GM12873 (cell line): ENCODE data around the gene STAT2.

Experiments used
- TF ChIP-seq, protein P1 (sequence below): IDR thresholded peaks from 2 replicates; pipeline ENCODE4 v1.5.1; 2012; ENCODE audit warnings: low read depth, mild to moderate bottlenecking, moderate library complexity, low read length, control low read depth; ENCODE audit not compliant: insufficient read depth; ENCODE audit errors: missing control alignments

The STAT2 gene

DNA sequence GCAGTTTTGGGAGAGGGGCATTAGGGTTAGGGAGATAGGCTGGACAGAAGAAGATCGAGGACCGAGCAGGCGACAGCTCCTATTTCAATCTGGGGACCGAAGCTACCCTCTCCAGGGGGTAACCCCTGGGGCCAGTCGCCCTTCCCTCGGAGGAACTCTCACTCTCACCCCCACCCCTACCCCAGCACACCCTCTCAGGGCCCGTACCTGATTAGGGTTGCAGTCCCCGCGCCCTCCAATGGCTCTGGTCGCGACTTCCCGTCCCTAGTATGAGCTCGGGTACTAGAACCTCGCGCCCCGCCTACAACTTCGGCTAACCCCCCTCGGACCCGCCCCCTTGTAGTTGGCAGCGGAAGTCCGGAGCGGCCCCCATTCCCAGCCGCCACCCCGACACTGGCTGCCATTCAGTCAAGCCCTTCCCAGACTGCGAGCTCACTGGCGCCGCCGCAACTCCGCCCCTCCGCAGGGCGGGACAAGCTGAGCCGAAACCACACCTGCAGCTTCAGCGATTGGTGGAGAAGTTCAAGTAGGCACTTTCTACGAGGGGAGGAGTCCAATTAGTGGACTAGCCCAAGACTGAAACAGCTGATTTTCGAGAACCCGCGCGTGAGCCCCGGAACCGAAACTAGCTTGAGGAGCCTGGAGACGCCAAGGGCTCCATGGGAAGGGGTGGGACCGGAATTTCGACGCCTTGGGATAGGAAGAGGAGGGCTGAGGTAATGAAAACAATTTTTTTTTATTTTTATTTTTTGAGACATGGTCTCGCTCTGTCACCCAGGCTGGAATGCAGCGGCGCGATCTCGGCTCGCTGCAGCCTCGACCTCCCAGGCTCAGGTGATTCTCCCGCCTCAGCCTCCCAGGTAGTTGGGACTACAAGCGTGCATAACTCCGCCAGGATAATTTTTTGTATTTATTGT lies at the start of gene STAT2:
Gene STAT2 (minus strand): TSS at position 257 of the 917 bp plus-strand sequence. CDS start 3,536 bp downstream, outside the sequence.
- TF ChIP-seq, protein P1, sequence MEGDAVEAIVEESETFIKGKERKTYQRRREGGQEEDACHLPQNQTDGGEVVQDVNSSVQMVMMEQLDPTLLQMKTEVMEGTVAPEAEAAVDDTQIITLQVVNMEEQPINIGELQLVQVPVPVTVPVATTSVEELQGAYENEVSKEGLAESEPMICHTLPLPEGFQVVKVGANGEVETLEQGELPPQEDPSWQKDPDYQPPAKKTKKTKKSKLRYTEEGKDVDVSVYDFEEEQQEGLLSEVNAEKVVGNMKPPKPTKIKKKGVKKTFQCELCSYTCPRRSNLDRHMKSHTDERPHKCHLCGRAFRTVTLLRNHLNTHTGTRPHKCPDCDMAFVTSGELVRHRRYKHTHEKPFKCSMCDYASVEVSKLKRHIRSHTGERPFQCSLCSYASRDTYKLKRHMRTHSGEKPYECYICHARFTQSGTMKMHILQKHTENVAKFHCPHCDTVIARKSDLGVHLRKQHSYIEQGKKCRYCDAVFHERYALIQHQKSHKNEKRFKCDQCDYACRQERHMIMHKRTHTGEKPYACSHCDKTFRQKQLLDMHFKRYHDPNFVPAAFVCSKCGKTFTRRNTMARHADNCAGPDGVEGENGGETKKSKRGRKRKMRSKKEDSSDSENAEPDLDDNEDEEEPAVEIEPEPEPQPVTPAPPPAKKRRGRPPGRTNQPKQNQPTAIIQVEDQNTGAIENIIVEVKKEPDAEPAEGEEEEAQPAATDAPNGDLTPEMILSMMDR = no peak

DNA sequence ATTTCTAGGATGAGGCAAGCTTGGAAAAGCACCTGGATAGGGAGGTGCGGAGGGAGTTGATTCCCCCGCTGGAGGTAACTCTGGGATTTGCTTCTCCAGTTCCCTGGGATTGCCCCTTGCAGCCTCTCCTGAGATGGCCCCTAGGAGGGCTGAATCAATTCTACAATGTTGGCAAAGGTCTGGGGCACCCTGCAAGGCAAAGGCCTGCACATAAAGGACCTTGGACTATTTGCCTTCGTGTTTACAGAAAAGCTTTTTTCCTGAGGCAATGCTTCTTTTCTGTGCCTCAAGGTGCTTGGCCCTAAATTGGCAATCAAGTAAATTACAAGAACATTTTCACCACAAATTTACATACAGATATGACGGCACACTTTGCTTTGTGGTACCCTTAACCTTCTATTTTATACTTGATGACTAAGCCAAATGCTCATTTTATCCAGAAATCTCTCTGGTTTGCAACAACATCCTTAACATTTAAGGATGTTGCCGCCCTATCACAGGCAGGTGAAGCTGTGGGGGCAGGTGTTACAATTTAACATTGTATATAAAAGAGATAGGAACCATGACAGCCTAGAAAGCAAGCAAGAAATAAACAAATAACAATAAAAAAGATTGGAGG lies 49.0 kb upstream of the STAT2 start:
- TF ChIP-seq, protein P1 = no peak

DNA sequence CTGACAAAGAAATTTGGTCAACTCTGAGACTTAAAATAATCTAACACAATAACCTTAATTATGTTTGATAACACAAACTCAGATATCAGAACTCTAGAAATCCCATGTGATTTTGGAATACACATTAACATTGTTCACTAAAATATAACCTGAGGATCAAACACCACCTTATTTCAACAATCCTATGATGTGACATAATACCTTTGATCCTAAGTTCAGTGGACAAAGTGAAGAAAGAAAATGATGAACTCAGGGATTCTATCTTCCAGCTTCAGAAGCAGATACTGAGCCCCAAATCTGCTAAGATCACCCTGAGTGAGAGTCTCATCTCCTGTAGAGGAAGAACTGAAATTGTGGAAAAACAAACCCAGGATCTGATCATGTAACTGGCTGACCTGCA lies 38.4 kb upstream of the STAT2 start:
- TF ChIP-seq, protein P1 = no peak

DNA sequence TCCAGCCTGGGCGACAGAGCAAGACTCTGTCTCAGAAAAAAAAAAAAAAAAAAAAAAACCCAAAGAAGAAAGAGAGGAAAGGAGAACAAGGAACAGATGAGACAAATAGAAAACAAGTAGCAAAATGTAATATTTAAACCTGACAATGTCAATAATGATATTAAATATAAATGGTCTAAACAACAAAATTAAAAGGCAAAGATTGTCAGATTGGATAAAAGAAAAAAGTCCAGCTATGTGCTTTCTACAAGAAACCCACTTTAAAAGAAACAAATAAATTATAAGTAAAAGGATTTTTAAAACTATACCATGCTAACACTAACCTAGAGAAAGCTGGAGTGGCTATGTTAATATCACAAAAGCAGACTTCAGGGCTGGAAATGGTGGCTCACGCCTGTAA lies 32.4 kb upstream of the STAT2 start:
- TF ChIP-seq, protein P1 = no peak

DNA sequence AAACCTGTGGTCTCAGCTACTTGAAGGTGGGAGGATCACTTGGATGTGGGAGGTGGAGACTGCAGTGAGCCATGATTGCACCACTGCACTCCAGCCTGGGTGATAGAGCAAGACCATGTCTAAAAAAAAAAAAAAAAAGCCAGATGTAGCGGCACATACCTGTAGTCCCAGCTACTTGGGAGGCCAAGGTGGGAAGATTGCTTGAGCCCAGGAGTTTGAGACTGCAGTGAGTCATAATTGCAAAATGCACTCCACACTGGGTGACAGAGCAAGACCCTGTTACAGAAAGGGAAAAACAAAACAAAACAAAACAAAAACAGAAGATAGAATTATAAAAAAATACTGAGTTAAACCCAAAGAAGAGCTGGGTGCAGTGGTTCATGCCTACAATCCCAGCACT lies 31.8 kb upstream of the STAT2 start:
- TF ChIP-seq, protein P1 = no peak

DNA sequence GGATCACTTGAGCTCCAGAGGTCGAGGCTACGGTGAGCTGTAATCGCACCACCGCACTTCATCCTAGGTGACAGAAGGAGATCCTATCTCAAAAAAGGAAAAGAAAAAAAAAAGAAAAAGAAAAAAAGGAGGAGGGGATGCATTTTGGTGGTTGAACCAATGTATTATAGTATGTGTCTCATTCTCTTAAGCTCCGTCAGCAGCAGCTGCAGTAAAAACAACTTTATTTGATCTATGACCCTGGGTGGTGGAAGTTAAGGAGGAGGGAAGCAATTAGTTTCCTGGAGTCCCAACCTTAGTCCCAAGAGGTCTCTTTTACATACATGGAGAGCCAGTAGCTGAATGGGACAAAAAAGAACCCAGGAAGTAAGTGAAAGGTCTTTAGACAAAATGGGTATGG lies 29.5 kb upstream of the STAT2 start:
- TF ChIP-seq, protein P1 = no peak

DNA sequence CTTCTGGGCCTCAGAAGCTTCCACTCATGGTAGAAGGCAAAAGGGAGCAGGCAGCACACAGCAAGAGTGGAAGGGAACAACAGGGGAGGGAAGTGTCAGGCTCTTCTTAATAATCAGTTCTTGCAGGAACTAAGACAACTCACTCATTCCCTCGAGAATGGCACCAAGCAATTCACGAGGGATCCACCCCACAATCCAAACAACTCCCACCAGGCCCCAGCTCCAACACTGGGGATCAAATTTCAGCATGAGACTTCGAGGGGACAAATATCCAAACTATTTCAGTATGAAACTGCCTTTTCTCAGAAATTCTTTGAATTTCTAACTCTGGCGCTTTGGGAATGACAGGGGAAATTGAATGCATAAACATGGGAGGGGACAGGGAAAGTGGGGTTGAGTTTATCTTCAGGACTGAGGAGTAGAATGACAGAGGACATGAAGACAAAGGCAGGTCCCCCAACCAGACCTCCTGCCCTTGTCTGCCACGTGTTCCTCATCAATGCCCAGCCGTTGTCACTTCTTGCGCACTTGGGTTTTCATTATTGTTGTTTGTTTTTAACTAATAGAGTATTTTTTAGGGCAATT lies 27.3 kb upstream of the STAT2 start:
- TF ChIP-seq, protein P1 = no peak
